DND-41 (cell line): ENCODE measurements around the gene GRIK4.

Experiments
- EZH2 ChIP-seq: IDR thresholded peaks from 3 replicates; pipeline ENCODE4 v1.6.1; 2012; ENCODE audit warnings: borderline replicate concordance, low read depth, mild to moderate bottlenecking, moderate library complexity, low read length, inconsistent platforms; ENCODE audit not compliant: severe bottlenecking
- TF ChIP-seq, protein P1 (sequence below): IDR thresholded peaks from 2 replicates; pipeline ENCODE4 v1.5.1; 2012; ENCODE audit warnings: borderline replicate concordance, low read length, moderate library complexity, mild to moderate bottlenecking; ENCODE audit not compliant: poor library complexity, severe bottlenecking; ENCODE audit errors: extremely low read depth

DNA sequence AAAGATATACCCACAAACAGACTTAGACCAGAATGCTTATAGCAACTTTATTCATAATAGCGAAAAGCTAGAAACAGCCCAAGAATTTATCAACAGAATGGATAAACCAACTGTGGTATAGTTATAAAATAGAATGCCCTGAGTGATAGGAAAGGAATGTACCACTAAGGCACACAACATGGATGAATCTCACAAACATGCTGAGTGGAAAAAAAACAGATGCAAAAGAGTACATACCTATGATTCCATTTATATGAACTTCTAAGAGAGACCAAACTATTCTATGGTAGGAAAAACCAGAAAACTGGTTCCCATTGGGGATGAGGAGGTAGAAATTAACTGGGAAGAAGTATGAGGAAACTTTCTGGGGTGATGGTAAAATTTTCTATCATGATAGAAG is 40.4 kb upstream of the GRIK4 start:
- TF ChIP-seq, protein P1, sequence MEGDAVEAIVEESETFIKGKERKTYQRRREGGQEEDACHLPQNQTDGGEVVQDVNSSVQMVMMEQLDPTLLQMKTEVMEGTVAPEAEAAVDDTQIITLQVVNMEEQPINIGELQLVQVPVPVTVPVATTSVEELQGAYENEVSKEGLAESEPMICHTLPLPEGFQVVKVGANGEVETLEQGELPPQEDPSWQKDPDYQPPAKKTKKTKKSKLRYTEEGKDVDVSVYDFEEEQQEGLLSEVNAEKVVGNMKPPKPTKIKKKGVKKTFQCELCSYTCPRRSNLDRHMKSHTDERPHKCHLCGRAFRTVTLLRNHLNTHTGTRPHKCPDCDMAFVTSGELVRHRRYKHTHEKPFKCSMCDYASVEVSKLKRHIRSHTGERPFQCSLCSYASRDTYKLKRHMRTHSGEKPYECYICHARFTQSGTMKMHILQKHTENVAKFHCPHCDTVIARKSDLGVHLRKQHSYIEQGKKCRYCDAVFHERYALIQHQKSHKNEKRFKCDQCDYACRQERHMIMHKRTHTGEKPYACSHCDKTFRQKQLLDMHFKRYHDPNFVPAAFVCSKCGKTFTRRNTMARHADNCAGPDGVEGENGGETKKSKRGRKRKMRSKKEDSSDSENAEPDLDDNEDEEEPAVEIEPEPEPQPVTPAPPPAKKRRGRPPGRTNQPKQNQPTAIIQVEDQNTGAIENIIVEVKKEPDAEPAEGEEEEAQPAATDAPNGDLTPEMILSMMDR: no peak
- TF ChIP-seq EZH2: no peak
